GM19043 (cell line): Measurements from ENCODE around the gene MACF1.
"Not testable (repeated sequence)": the region's sequence is repeated elsewhere in the genome, so short reads cannot be mapped to it uniquely, and the experiment has no call there.

Source experiments
- ATAC-seq: cut with Tn5 transposase; IDR thresholded peaks from one replicate; pipeline ENCODE4 v1.9.1; 2021; ENCODE audit warnings: low read depth; ENCODE audit not compliant: unreplicated experiment

The MACF1 gene

GRCh38 chr1:39208360-39208759 is 3.9 kb downstream of the MACF1 start:
- ATAC-seq: not testable (repeated sequence)

DNA sequence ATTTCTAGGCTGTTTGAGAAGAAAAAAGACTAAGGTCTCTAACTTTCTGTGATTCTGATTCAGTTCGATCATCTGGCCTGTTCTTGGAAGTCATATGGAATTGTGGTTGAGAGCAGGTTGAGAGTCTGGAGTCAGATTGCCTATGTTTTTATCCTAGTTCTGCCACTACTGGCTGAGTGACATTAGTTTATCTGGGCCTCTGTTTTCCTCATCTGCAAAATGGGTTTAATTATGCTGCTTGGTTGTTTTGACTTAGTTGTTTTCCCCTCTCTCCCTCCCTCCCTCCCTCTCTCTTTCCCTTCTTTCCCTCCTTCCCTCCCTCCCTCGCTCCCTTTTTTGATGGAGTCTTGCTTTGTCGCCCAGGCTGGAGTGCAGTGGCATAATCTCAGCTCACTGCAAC is 6.2 kb downstream of the MACF1 start:
- ATAC-seq: no peak

GRCh38 chr1:39212499-39212898 is 8.0 kb downstream of the MACF1 start:
- ATAC-seq: no peak

DNA sequence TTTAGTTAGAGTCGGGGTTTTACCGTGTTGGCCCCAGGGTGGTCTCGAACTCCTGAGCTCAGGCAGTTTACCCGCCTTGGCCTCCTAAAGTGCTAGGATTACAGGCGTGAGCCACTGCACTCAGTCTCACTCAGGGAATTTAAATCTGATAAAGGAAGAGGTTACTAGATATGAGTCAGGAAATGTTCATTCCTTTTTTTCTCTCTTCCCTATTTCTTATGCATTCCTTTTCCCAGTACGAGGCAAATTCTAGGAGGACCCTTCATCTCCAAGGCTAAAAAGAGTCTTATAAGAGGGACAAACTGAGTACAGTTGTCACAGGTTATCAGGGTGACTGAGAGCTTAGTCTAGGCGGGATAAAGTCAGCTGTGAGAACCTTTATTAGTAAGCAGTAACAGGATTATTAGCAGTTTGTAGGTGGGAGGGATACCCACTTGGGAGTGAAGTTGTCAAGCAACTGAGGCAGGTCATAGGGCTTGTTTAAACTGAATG is 9.1 kb downstream of the MACF1 start:
- no peak for ATAC-seq

- ATAC-seq: no peak
Measured at GRCh38 chr1:39214021-39214713, 9.7 kb downstream of the MACF1 start.

DNA sequence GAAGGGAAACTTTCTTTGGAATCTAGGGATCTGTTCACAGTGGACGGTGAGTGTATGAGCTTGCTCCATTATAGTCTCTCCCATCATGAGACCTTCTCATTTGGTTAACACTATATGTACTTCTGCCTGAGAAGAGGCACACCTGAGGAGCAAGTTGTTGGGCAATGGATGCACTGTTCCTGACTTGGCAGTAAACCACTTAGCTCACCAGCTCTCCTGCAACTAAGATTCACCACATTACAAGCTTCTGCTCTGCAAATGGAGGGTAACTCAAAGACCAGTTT is 10.2 kb downstream of the MACF1 start:
- no peak for ATAC-seq

DNA sequence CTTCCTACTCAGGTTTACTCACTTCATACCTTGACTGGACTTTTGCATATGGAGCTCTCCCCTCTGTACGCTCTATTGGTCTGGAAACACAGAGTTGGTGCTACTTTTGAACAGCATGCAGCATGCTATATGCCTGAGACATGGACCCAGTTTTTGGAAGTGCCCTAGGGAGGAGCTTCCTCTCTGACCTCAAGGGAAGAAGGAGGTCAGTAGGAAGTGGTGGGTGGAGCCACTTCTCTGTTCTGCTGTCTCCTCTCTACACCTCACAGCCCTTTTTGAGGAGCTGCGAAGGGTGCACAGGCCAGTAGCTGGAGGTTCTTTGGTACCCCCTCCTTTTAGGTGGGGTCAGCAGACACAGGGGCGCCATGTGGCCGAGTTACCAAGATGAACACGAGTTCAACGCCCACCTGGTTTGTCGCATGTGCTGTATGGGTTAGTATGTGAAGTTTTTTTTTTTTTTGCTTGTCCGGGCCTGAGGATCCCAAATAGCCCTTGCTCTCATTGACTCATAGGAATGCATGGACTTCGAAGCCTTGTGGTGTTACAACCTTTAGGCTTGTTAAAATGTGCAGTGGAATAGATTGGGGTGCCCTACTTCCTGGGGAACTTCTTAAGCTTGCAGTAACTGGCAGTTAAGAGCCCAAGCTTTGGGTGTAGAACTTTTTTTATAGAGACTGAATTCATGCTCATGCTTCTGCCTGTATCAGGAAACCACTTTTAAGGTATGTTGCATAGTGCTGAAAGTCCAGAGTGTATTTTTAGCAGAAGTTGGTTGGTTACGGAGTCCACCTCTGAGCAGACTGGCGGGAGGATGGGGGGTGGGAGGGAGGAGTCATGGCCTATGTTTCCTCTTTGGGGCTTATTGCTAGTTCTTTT is 10.7 kb downstream of the MACF1 start:
- ATAC-seq: peak; percentile 71

DNA sequence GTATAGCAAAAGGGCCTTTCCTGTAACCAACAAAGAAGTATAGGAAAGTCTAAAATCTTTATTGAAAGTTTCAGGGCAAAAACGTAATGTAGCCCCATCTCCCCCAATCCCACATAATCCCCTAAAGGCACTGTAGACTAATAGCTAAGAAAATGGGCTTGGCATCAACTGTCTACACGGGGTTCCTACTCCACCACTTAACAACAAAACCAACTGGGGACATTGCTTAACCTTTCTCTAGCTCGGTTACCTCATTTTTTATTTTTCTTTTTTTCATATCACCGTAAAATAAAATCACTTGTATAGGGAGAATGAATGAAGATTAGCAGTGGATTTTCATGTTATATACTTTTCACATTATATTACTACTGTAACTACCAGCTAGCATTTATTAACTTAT is 12.3 kb downstream of the MACF1 start:
- no peak for ATAC-seq

GRCh38 chr1:39220891-39221870 is 16.7 kb downstream of the MACF1 start:
- no peak for ATAC-seq

DNA sequence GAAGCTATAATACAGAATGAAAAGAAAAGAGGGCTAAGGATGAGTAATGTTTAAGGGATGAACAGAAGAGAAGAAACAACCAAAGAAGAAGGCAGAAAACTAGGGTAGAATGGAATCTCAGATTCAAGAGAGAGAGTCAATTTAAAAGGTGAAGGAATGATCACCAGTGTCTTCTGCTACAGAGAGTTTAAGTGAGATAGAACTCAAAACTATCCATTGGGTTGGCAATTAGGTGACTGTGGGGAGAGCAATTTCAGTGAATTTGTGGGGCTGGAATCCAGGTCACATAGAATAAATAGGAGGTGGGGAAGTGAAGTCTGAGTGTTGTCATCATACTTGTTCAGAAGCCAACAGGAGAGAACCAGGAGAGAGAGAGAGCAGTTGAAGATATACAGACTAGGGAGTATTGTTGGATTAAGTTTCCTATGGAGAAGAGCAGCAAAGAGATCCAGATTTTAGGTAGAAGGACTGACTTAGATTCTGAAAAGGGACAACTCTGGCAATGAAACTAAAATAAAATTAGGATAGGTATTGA is 19.9 kb downstream of the MACF1 start:
- ATAC-seq: no peak

DNA sequence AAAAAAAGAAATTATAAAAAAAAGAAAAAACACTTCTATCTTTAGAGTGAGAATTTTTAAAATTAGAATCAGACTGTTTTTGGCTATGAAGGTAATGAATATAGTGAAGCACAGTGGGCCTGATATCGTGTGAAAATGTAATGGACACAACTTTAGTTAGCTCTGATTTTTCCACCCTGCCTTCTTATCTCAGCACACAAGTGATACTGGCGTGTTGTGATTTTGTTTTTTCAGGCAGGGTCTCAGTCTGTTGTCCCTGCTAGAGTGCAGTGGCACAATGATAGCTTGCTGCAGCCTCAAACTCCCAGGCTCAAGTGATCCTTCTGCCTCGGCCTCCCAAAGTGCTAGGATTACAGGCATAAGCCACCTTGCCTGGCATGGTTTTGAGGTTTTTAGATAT is 22.3 kb downstream of the MACF1 start:
- ATAC-seq: no peak

DNA sequence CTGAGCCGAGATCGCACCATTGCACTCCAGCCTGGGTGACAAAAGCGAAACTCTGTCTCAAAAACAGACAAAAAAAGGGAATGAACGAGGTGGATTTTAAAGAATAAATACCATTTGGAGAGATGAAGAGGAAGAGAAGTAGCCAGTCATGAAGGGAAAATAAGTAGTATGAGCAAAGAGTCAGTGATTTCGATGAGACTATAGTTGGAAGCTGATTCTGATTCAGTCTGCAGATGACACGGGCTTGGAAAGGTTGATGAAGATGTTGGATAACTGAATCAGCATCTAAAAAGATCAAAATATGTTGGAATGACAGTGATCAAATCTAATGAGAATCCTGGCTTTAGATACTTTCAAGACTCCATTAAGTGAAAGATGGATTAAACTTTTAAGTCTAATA is 23.8 kb downstream of the MACF1 start:
- ATAC-seq: no peak

DNA sequence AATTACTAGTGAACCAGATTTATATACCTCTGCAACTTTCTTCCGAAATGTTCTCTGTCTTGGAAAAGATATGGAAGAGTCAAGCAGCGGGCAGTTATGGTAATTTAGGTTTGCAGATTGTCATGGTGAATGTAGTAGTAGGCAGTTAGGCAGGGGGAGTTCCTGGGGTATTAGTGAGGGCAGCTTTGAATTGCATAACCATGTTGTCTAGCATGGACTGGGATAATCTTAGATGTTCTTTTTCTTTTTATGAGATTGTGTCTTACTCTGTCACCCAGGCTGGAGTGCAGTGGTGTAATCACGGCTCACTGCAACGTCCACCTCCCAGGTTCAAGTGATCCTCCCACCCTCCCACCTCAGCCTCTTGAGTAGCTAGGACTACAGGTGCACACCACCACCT is 25.0 kb downstream of the MACF1 start:
- no peak for ATAC-seq

- peak; percentile 74 for ATAC-seq
Measured at GRCh38 chr1:39230261-39231190, 26.0 kb downstream of the MACF1 start.

DNA sequence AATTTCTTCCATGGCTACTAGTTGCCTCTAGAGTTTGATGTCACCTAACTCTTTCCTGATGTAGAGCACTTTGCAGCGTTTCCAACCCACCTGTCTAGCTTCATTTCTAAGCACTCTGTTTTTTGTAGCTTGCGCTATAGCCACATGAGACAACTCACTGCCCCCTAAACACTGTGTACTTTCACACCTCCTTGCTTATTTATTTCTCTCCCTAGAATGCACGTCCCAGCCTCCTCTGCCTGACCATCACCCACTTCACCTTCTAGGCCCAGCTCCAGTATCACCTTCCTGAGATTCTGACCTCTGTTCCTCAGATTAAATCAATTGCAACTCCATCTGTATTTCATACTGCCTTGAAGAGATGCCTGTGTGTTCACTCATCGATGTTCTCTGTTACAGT is 32.5 kb downstream of the MACF1 start:
- no peak for ATAC-seq

GRCh38 chr1:39238476-39238875 is 34.0 kb downstream of the MACF1 start:
- no peak for ATAC-seq

DNA sequence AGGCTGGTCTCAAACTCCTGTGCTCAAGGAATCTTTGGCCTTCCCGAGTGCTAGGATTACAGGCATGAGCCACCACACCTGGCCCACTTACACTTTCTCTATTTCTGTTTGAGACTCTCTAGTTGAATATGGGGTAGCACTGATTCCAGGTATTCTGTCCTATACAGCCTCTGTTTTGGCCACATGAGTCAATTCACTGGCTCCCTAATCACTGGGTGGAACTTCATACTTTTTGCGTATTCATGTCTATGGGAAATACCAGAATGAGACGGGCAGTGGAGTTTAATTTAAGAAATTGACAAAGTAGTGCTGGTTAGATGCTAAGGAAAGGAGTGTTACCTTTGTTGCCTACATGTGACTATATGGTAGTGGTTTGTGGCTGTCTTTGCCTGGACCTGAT is 35.5 kb downstream of the MACF1 start:
- no peak for ATAC-seq

- no peak for ATAC-seq
Measured at GRCh38 chr1:39243302-39243701, 38.8 kb downstream of the MACF1 start.

GRCh38 chr1:39250460-39251240 is 46.2 kb downstream of the MACF1 start:
- ATAC-seq: no peak
